B cell (primary cell): ENCODE measurements around the gene GLIPR1. TPM values are rescaled to one million over a fixed set of nuclear protein-coding genes. Genes with fewer than 3 reads are reported as not detected.

ENCODE experiments used
- ATAC-seq: fragments of 200-7000 bp; cut with Tn5 transposase; one replicate; pipeline ENCODE4 v1.10.0; 2021; ENCODE audit warnings: low read depth, mild to moderate bottlenecking, moderate number of reproducible peaks, moderate library complexity
- CTCF ChIA-PET: fragments of 350-600 bp; sonication (Branson Sonifier 250); formaldehyde crosslinking; loops from one replicate; lab custom pipeline; 2021; ENCODE audit warnings: antibody characterized with exemption, inconsistent platforms; lab: Charles Lee
- POLR2A ChIA-PET: fragments of 350-600 bp; sonication (Branson Sonifier 250); formaldehyde crosslinking; loops from one replicate; lab custom pipeline; 2021; ENCODE audit warnings: antibody characterized with exemption; lab: Charles Lee
- DNase-seq: peaks from one replicate; pipeline ENCODE4 v3.0.0; 2013
- H2AFZ ChIP-seq: 2 replicates; pipeline ENCODE4 v1.6.1; 2012; ENCODE audit warnings: mild to moderate bottlenecking, low read depth, low read length; ENCODE audit not compliant: insufficient read depth, poor library complexity, severe bottlenecking
- H3K27ac ChIP-seq, 2 donors: 1 replicate in 1 of 2; 2 replicates in 1 of 2; pipeline ENCODE4 v1.5.1; 2012 to 2013; ENCODE audit warnings: low read length in 2 of 2, mild to moderate bottlenecking in 2 of 2, moderate library complexity in 1 of 2
- H3K27me3 ChIP-seq, 4 experiments: fragments of 200-600 bp in 1 of 4; sonication (generic) in 1 of 4; replicated peaks in 1 of 4; 1 replicate in 2 of 4; 2 replicates in 2 of 4; pipeline versions ENCODE4 v1.6.1 to v1.7.0; 2013 to 2016; ENCODE audit warnings: low read length in 3 of 4, mild to moderate bottlenecking in 2 of 4, mixed read lengths in 1 of 4, moderate library complexity in 1 of 4; ENCODE audit not compliant: insufficient read depth in 4 of 4, control insufficient read depth in 3 of 4; ENCODE audit errors: control extremely low read depth in 1 of 4
- H3K36me3 ChIP-seq, 2 experiments: replicated peaks in 1 of 2; 1 replicate in 1 of 2; 2 replicates in 1 of 2; pipeline versions ENCODE4 v1.6.1 to v1.7.1; 2013; ENCODE audit warnings: low read length in 1 of 2; ENCODE audit not compliant: insufficient read depth in 2 of 2, control insufficient read depth in 1 of 2; ENCODE audit errors: control extremely low read depth in 1 of 2, extremely low read depth in 1 of 2
- H3K4me1 ChIP-seq, 2 donors: fragments of 200-600 bp in 1 of 2; sonication (generic) in 1 of 2; 1 replicate in 1 of 2; 2 replicates in 1 of 2; pipeline versions ENCODE4 v1.5.1 to v1.6.1; 2013 to 2017; ENCODE audit warnings: low read length in 2 of 2; ENCODE audit not compliant: control insufficient read depth in 2 of 2, insufficient read depth in 2 of 2
- H3K4me2 ChIP-seq: replicated peaks from 2 replicates; pipeline ENCODE3; 2012; ENCODE audit warnings: mild to moderate bottlenecking, low read depth, low read length; ENCODE audit not compliant: poor library complexity, severe bottlenecking
- H3K4me3 ChIP-seq, 5 experiments: fragments of 200-600 bp in 1 of 5; sonication (generic) in 1 of 5; 1 replicate in 3 of 5; 2 replicates in 2 of 5; pipeline versions ENCODE4 v1.5.1 to v1.7.0; 2011 to 2016; ENCODE audit warnings: low read length in 4 of 5, mild to moderate bottlenecking in 4 of 5, low read depth in 2 of 5, control low read depth in 1 of 5, moderate library complexity in 1 of 5; ENCODE audit not compliant: insufficient read depth in 1 of 5; ENCODE audit errors: control extremely low read depth in 1 of 5, extremely low read depth in 1 of 5
- H3K79me2 ChIP-seq: fragments of 200-600 bp; sonication (generic); one replicate; pipeline ENCODE4 v1.6.0; 2016; ENCODE audit warnings: low read length; ENCODE audit not compliant: control insufficient read depth, insufficient read depth
- H3K9ac ChIP-seq: fragments of 200-600 bp; sonication (generic); 2 replicates; pipeline ENCODE4 v1.6.1; 2017; ENCODE audit warnings: mild to moderate bottlenecking, low read length, moderate library complexity
- H3K9me3 ChIP-seq, 3 donors: one replicate each; pipeline versions ENCODE4 v1.6.1 to v1.7.1; 2013; ENCODE audit warnings: low read length in 2 of 3; ENCODE audit not compliant: control insufficient read depth in 2 of 3, insufficient read depth in 1 of 3; ENCODE audit errors: control extremely low read depth in 1 of 3
- H4K20me1 ChIP-seq: 2 replicates; pipeline ENCODE4 v1.6.0; 2012; ENCODE audit warnings: mild to moderate bottlenecking, low read length; ENCODE audit not compliant: insufficient read depth, control insufficient read depth, poor library complexity, severe bottlenecking
- H3K27ac Mint-ChIP-seq: one replicate; pipeline ENCODE4 v1.8.0; 2021; ENCODE audit warnings: mixed read lengths
- H3K27me3 Mint-ChIP-seq: one replicate; pipeline ENCODE4 v1.8.0; 2021; ENCODE audit warnings: mixed read lengths
- H3K4me1 Mint-ChIP-seq: one replicate; pipeline ENCODE4 v1.8.0; 2021; ENCODE audit warnings: mixed read lengths
- H3K4me3 Mint-ChIP-seq: one replicate; pipeline ENCODE4 v1.8.0; 2021; ENCODE audit warnings: mixed read lengths
- H3K9me3 Mint-ChIP-seq: one replicate; pipeline ENCODE4 v1.8.0; 2022; ENCODE audit warnings: mixed read lengths; ENCODE audit not compliant: insufficient read depth
- CTCF ChIP-seq: fragments of 200-600 bp; IDR thresholded peaks from one replicate; pipeline ENCODE4 v1.8.0; 2022; ENCODE audit warnings: antibody characterized with exemption, mild to moderate bottlenecking
- EZH2 ChIP-seq: IDR thresholded peaks from 2 replicates; pipeline ENCODE4 v1.6.1; 2012; ENCODE audit warnings: borderline replicate concordance, low read depth, mild to moderate bottlenecking, moderate library complexity, low read length; ENCODE audit not compliant: insufficient read depth, poor library complexity, severe bottlenecking
- WGBS: methylation state at CpG from one replicate; pipeline ENCODE4 v1.1.5; 2013; ENCODE audit warnings: missing lambda C conversion rate; ENCODE audit not compliant: insufficient coverage; 5-methylcytosine and 5-hydroxymethylcytosine counted together
- intact Hi-C: fragments of 100-400 bp; cut with micrococcal nuclease; formaldehyde crosslinking; loops from one replicate; pipeline ENCODE4 v1.10.0; 2022
- polyA plus RNA-seq: library from polyadenylated mRNA; depleted of rRNA; stranded (reverse); fragments of >200 nt; gene quantifications from 2 replicates; pipeline ENCODE4 v1.2.3, GENCODE V29; 2012
- total RNA-seq, 2 donors: library from RNA; stranded (reverse); fragments of 120-200 nt in 1 of 2; gene quantifications; 1 replicate in 1 of 2; 2 replicates in 1 of 2; pipeline versions ENCODE4 v1.2.3 to v1.2.4, GENCODE V29; 2013 to 2022

The GLIPR1 gene
- total and polyA plus RNA-seq, 2 donors (not counting 1 experiment from before 2014, with no cell fraction given), result 52.3 to 117 TPM

DNA sequence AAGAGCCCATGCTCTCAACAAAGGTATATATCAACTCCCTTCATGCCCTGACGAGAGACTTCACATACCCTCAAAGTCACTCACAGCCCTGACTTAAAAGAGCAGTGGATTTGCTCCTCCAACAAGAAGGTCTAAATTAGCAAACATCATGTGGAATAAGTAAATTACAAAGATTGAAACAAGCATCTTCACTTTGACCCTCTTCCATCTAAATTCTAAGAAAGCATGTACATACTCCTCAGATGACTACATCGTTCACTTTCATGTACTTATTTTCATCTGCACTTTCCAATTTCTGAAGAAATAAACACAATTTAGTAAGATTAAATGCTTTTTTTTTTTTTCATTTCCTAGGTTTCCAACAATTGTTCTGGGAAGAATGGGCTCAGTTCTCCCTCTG lies 69.4 kb downstream of the GLIPR1 start:
- H3K4me1 Mint-ChIP-seq, result no peaks in the 10 kb centered on the region
- no peak overlapping the region for H3K27ac Mint-ChIP-seq
- Histone ChIP-seq H3K4me1 (no peaks in the 10 kb centered on the region), H3K27ac (no peak overlapping the region), H3K27me3 (peaks cover 0 to 6% (median 0%) of the 10 kb centered on the region in 4 experiments), H4K20me1 (no peaks in the 10 kb centered on the region), H3K79me2 (no peaks in the 10 kb centered on the region), H3K9ac (no peak overlapping the region), H3K9me3 (no peaks in the 10 kb centered on the region), H3K4me3 (no peak overlapping the region), H2AFZ (no peak overlapping the region), H3K4me2 (no peak overlapping the region), H3K36me3 (no peaks in the 10 kb centered on the region)
- POLR2A ChIA-PET, result no interaction called here
- H3K4me3 Mint-ChIP-seq, result no peak overlapping the region
- ATAC-seq (no peak), DNase-seq (no peak)
- H3K27me3 Mint-ChIP-seq, result peaks cover 30% of the 10 kb centered on the region
- CTCF ChIA-PET, result interaction anchor here (0.7 kb wide), 1 partner anchor 254 kb away, joined by 3 read pairs; no protein-coding TSS in a partner anchor
- WGBS, result no CpG with 5 or more reads among the region's 2 CpGs
- H3K9me3 Mint-ChIP-seq, result no peaks in the 10 kb centered on the region
- no peak for TF ChIP-seq EZH2
- intact Hi-C loops, result no loop called here

DNA sequence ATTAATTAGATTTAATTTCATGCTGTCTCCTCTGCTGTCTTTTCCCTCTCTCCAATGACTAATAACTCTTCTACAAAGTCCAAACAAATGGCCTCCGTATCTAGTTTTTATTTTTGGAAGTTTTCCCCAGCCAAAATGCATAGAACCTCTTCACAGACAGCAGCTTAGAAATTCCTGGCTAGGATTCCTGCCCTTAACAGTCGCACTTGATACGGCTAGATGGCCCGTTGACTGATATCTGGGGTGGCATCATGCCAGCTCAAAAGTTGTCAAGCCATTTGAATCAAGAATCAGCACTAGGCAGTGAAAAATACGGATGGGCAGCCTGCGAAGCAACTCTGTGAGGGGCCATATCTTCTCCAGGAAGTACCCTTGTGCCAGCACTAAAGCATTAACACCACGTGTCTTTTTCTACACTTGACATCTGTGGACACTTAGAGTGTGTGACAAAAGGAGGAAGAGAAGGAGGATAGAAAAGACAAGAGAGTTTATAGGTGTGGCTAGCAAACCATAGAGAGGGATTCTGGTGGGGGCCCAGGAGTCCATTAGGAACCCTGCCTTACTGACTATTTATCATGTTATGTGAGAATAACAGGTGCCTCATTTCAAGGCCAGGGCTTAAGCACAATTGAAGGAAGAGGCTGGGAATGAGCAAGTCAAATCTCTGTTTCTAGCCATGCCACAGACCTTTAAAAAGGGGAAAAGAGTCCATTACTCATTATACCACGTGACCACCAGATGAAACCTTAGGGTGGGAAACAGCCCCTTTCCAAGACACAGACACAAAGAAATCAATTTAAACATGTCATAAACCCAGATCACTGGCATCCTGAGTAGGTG lies 70.1 kb downstream of the GLIPR1 start:
- ATAC-seq, result no peak
- H3K4me1 ChIP-seq, result no peaks in the 10 kb centered on the region
- H3K27ac ChIP-seq, result no peak overlapping the region
- no peak overlapping the region for H3K9ac ChIP-seq
- no peaks in the 10 kb centered on the region for H4K20me1 ChIP-seq
- no peak overlapping the region for H2AFZ ChIP-seq
- H3K9me3 ChIP-seq, result no peaks in the 10 kb centered on the region
- H3K9me3 Mint-ChIP-seq, result no peaks in the 10 kb centered on the region
- H3K4me3 ChIP-seq, result no peak overlapping the region
- intact Hi-C loops, result no loop called here
- ChIA-PET CTCF (interaction anchor here (0.7 kb wide), 2 partner anchors 253 to 798 kb away, joined by 3 read pairs; no protein-coding TSS in a partner anchor), POLR2A (no interaction called here)
- H3K4me1 Mint-ChIP-seq, result no peaks in the 10 kb centered on the region
- H3K27me3 ChIP-seq, result peaks cover 0 to 6% (median 0%) of the 10 kb centered on the region in 4 experiments
- H3K27ac Mint-ChIP-seq, result no peak overlapping the region
- DNase-seq, result no peak
- no peak overlapping the region for H3K4me2 ChIP-seq
- no peak for TF ChIP-seq EZH2
- no peak for TF ChIP-seq CTCF
- no peaks in the 10 kb centered on the region for H3K36me3 ChIP-seq
- no peaks in the 10 kb centered on the region for H3K79me2 ChIP-seq
- WGBS, result 90% methylated on average over 6 of the region's 8 CpGs
- H3K4me3 Mint-ChIP-seq, result no peak overlapping the region
- H3K27me3 Mint-ChIP-seq, result peaks cover 34% of the 10 kb centered on the region
